WTC11 (cell line): ENCODE measurements around the gene LHPP. TPM values are rescaled to one million over a fixed set of nuclear protein-coding genes. Genes with fewer than 3 reads are reported as not detected.

Experiments
- ATAC-seq: fragments of 200-7000 bp; cut with Tn5 transposase; 2 replicates; pipeline ENCODE4 v1.10.0; 2021; ENCODE audit warnings: mild to moderate bottlenecking, moderate library complexity
- CTCF ChIA-PET: fragments of 300-600 bp; sonication (Branson Sonifier 250); formaldehyde crosslinking; loops from one replicate; lab custom pipeline; 2021; ENCODE audit warnings: antibody characterized with exemption; lab: Charles Lee
- POLR2A ChIA-PET: fragments of 350-600 bp; sonication (Branson Sonifier 250); formaldehyde crosslinking; loops from one replicate; lab custom pipeline; 2021; ENCODE audit warnings: antibody characterized with exemption; lab: Charles Lee
- DNase-seq: peaks from one replicate; pipeline ENCODE4 v3.0.0; 2021; ENCODE audit warnings: low spot score
- H3K27ac Mint-ChIP-seq: 2 replicates; pipeline ENCODE4 v1.8.0; 2021; ENCODE audit warnings: mixed read lengths
- H3K27me3 Mint-ChIP-seq: 2 replicates; pipeline ENCODE4 v1.8.0; 2021; ENCODE audit warnings: low read depth, mild to moderate bottlenecking, moderate library complexity, mixed read lengths
- H3K36me3 Mint-ChIP-seq: 2 replicates; pipeline ENCODE4 v1.8.0; 2021; ENCODE audit warnings: mixed read lengths
- H3K4me1 Mint-ChIP-seq: 2 replicates; pipeline ENCODE4 v1.8.0; 2022; ENCODE audit warnings: mixed read lengths
- H3K4me3 Mint-ChIP-seq: 2 replicates; pipeline ENCODE4 v1.8.0; 2021; ENCODE audit warnings: mild to moderate bottlenecking, moderate library complexity, mixed read lengths
- H3K9me3 Mint-ChIP-seq: 2 replicates; pipeline ENCODE4 v1.8.0; 2021; ENCODE audit warnings: mixed read lengths
- ATF2 ChIP-seq: sonication (generic); formaldehyde crosslinking; IDR thresholded peaks from 2 replicates; pipeline ENCODE4 v1.8.1; 2022; ENCODE audit warnings: low read depth, missing genetic modification reagents, borderline replicate concordance
- ESRRA ChIP-seq: sonication (generic); formaldehyde crosslinking; IDR thresholded peaks from 2 replicates; pipeline ENCODE4 v1.8.1; 2022; ENCODE audit warnings: mild to moderate bottlenecking, missing genetic modification reagents, borderline replicate concordance
- GABPB1 ChIP-seq: sonication (generic); formaldehyde crosslinking; IDR thresholded peaks from 2 replicates; pipeline ENCODE4 v1.8.1; 2023; ENCODE audit warnings: mild to moderate bottlenecking, missing genetic modification reagents
- HMGA2 ChIP-seq: fragments of 250-450 bp; sonication (Bioruptor Pico); IDR thresholded peaks from 2 replicates; pipeline ENCODE4 v1.4.0; 2021; ENCODE audit warnings: mild to moderate bottlenecking, moderate library complexity
- JUN ChIP-seq: sonication (generic); formaldehyde crosslinking; IDR thresholded peaks from 2 replicates; pipeline ENCODE4 v1.8.0; 2023; ENCODE audit warnings: mild to moderate bottlenecking, missing genetic modification reagents
- MAX ChIP-seq: sonication (generic); formaldehyde crosslinking; IDR thresholded peaks from 2 replicates; pipeline ENCODE4 v1.8.0; 2022; ENCODE audit warnings: mild to moderate bottlenecking, missing genetic modification reagents
- MYBL2 ChIP-seq: sonication (generic); formaldehyde crosslinking; IDR thresholded peaks from 2 replicates; pipeline ENCODE4 v1.8.1; 2023; ENCODE audit warnings: mild to moderate bottlenecking, moderate library complexity, missing genetic modification reagents
- NR3C1 ChIP-seq: sonication (generic); formaldehyde crosslinking; conservative IDR thresholded peaks from 2 replicates; pipeline ENCODE4 v1.8.1; 2023; ENCODE audit warnings: low read depth, mild to moderate bottlenecking, missing genetic modification reagents
- RELA ChIP-seq: sonication (generic); formaldehyde crosslinking; IDR thresholded peaks from 2 replicates; pipeline ENCODE4 v1.8.1; 2022; ENCODE audit warnings: missing genetic modification reagents, mild to moderate bottlenecking, borderline replicate concordance
- TCF7 ChIP-seq: sonication (generic); formaldehyde crosslinking; IDR thresholded peaks from 2 replicates; pipeline ENCODE4 v1.8.0; 2022; ENCODE audit warnings: mild to moderate bottlenecking, low read depth, missing genetic modification reagents, moderate library complexity
- TEAD1 ChIP-seq: sonication (generic); formaldehyde crosslinking; IDR thresholded peaks from 2 replicates; pipeline ENCODE4 v1.8.0; 2022; ENCODE audit warnings: mild to moderate bottlenecking, missing genetic modification reagents
- ZNF317 ChIP-seq: sonication (generic); formaldehyde crosslinking; IDR thresholded peaks from 2 replicates; pipeline ENCODE4 v1.8.1; 2023; ENCODE audit warnings: low read depth, mild to moderate bottlenecking, moderate library complexity, missing genetic modification reagents, borderline replicate concordance
- ZNF423 ChIP-seq: fragments of 250-450 bp; sonication (Bioruptor Pico); IDR thresholded peaks from 2 replicates; pipeline ENCODE4 v2.1.2; 2022; ENCODE audit warnings: mild to moderate bottlenecking, moderate library complexity
- total RNA-seq: library from RNA; stranded (reverse); gene quantifications from 3 replicates; pipeline ENCODE4 v1.2.3, GENCODE V29; 2021
- TF ChIP-seq, protein P1 (sequence below): fragments of 250-450 bp; sonication (Bioruptor Pico); IDR thresholded peaks from 2 replicates; pipeline ENCODE4 v2.1.2; 2022; ENCODE audit warnings: mild to moderate bottlenecking, moderate library complexity
- TF ChIP-seq, protein P2 (sequence below): sonication (generic); formaldehyde crosslinking; IDR thresholded peaks from 2 replicates; pipeline ENCODE4 v1.8.0; 2023; ENCODE audit warnings: mild to moderate bottlenecking, missing genetic modification reagents
- TF ChIP-seq, protein P3 (sequence below): sonication (generic); formaldehyde crosslinking; IDR thresholded peaks from 2 replicates; pipeline ENCODE4 v1.8.1; 2023; ENCODE audit warnings: mild to moderate bottlenecking, missing genetic modification reagents, moderate library complexity

The LHPP gene
- total RNA-seq, 1 experiment from 2014 or later, result 33.2 TPM

GRCh38 chr10:124484661-124485060 lies 23.0 kb downstream of the LHPP start:
- DNase-seq, result no peak
- TF ChIP-seq ATF2 (CRISPR knock-in tag), result no peak
- no peak for TF ChIP-seq RELA (CRISPR knock-in tag)
- TF ChIP-seq NR3C1 (CRISPR knock-in tag), result no peak
- ATAC-seq, result no peak
- ChIA-PET POLR2A (no interaction called here), CTCF (no interaction called here)
- H3K36me3 Mint-ChIP-seq, result peaks cover 48% of the 10 kb centered on the region
- H3K27ac Mint-ChIP-seq, result no peak overlapping the region
- H3K4me3 Mint-ChIP-seq, result no peak overlapping the region
- H3K4me1 Mint-ChIP-seq, result peaks cover 26% of the 10 kb centered on the region
- H3K9me3 Mint-ChIP-seq, result peaks cover 17% of the 10 kb centered on the region
- no peaks in the 10 kb centered on the region for H3K27me3 Mint-ChIP-seq

DNA sequence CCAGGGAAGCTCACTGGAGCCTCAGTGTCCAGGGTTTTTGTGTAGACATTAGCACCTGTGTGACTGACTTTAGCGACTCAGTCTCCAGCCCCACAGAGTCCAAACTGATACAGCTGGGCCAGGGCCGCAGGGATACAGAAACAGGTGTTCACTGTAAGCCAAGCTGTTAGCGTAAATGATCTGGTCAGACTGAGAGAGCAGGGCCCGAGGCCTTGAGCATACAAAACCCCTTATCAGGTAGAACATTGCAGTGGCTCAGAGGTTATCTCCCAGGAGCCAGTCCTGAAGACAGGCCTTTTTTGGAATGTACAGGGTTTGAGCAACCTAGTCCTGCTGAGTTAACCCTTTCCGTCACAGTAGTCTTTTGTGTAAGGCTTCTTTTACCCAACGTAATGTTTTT lies 25.0 kb downstream of the LHPP start:
- no peaks in the 10 kb centered on the region for H3K27me3 Mint-ChIP-seq
- ATAC-seq (no peak), DNase-seq (no peak)
- no peak overlapping the region for H3K27ac Mint-ChIP-seq
- POLR2A ChIA-PET, result interaction anchor here (0.7 kb wide), 1 partner anchor 163 kb away, joined by 4 read pairs; no protein-coding TSS in a partner anchor
- peaks cover 61% of the 10 kb centered on the region for H3K36me3 Mint-ChIP-seq
- CTCF ChIA-PET, result no interaction called here
- TF ChIP-seq ZNF423 (CRISPR knock-in tag) (no peak), MAX (CRISPR knock-in tag) (no peak), TEAD1 (CRISPR knock-in tag) (no peak), JUN (CRISPR knock-in tag) (no peak)
- H3K9me3 Mint-ChIP-seq, result peaks cover 17% of the 10 kb centered on the region
- H3K4me3 Mint-ChIP-seq, result no peak overlapping the region
- peaks cover 11% of the 10 kb centered on the region for H3K4me1 Mint-ChIP-seq

DNA sequence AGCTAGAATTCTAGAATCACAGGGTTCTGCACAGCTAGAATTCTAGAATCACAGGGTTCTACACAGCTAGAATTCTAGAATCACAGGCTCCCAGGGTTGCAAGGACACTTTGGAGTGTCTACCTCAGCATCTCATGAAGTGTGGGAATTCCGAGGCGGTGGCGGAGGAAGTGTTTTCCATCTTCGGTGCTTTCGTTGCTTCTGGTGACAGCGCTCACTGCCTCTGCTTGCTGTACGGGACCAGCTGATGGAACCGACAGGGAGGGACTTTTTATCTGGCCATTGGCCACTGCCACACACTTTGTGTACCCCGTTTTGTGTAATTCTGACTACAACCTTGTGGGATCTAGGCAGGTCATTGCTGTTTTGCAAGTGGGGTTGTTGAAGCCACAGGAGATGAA lies 29.5 kb downstream of the LHPP start:
- no peaks in the 10 kb centered on the region for H3K27me3 Mint-ChIP-seq
- no peak overlapping the region for H3K27ac Mint-ChIP-seq
- CTCF ChIA-PET, result no interaction called here
- H3K4me3 Mint-ChIP-seq, result no peak overlapping the region
- H3K36me3 Mint-ChIP-seq, result peaks cover 49% of the 10 kb centered on the region
- TF ChIP-seq ESRRA (CRISPR knock-in tag) (no peak), MYBL2 (no peak), GABPB1 (no peak), HMGA2 (no peak), TCF7 (no peak), ZNF317 (CRISPR knock-in tag) (no peak)
- TF ChIP-seq, protein P1, sequence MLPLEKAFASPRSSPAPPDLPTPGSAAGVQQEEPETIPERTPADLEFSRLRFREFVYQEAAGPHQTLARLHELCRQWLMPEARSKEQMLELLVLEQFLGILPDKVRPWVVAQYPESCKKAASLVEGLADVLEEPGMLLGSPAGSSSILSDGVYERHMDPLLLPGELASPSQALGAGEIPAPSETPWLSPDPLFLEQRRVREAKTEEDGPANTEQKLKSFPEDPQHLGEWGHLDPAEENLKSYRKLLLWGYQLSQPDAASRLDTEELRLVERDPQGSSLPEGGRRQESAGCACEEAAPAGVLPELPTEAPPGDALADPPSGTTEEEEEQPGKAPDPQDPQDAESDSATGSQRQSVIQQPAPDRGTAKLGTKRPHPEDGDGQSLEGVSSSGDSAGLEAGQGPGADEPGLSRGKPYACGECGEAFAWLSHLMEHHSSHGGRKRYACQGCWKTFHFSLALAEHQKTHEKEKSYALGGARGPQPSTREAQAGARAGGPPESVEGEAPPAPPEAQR (CRISPR knock-in tag), result no peak
- TF ChIP-seq, protein P2, sequence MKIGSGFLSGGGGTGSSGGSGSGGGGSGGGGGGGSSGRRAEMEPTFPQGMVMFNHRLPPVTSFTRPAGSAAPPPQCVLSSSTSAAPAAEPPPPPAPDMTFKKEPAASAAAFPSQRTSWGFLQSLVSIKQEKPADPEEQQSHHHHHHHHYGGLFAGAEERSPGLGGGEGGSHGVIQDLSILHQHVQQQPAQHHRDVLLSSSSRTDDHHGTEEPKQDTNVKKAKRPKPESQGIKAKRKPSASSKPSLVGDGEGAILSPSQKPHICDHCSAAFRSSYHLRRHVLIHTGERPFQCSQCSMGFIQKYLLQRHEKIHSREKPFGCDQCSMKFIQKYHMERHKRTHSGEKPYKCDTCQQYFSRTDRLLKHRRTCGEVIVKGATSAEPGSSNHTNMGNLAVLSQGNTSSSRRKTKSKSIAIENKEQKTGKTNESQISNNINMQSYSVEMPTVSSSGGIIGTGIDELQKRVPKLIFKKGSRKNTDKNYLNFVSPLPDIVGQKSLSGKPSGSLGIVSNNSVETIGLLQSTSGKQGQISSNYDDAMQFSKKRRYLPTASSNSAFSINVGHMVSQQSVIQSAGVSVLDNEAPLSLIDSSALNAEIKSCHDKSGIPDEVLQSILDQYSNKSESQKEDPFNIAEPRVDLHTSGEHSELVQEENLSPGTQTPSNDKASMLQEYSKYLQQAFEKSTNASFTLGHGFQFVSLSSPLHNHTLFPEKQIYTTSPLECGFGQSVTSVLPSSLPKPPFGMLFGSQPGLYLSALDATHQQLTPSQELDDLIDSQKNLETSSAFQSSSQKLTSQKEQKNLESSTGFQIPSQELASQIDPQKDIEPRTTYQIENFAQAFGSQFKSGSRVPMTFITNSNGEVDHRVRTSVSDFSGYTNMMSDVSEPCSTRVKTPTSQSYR (CRISPR knock-in tag), result no peak
- TF ChIP-seq, protein P3, sequence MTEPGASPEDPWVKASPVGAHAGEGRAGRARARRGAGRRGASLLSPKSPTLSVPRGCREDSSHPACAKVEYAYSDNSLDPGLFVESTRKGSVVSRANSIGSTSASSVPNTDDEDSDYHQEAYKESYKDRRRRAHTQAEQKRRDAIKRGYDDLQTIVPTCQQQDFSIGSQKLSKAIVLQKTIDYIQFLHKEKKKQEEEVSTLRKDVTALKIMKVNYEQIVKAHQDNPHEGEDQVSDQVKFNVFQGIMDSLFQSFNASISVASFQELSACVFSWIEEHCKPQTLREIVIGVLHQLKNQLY (CRISPR knock-in tag), result no peak
- DNase-seq, result no peak
- POLR2A ChIA-PET, result no interaction called here
- peaks cover 13% of the 10 kb centered on the region for H3K9me3 Mint-ChIP-seq
- ATAC-seq, result no peak
- peaks cover 31% of the 10 kb centered on the region for H3K4me1 Mint-ChIP-seq
